GM12892 (cell line): Measurements from ENCODE around the gene NUDT3.

Experiments used
- POLR2A ChIP-seq: IDR thresholded peaks from 2 replicates; pipeline ENCODE4 v1.6.1; 2011; ENCODE audit warnings: low read depth, low read length, control low read depth
- POLR2AphosphoS5 ChIP-seq: IDR thresholded peaks from 2 replicates; pipeline ENCODE4 v1.6.1; 2011; ENCODE audit warnings: low read depth, low read length, control low read depth

- no peak for TF ChIP-seq POLR2A
- TF ChIP-seq POLR2AphosphoS5: no peak
These were observed 40.0 kb downstream of the NUDT3 start for GRCh38 chr6:34352305-34352937.
